HCT116 (cell line): Measurements from ENCODE around the gene MNAT1.

Source experiments
- CBX3 ChIP-seq: IDR thresholded peaks from 2 replicates; pipeline ENCODE4 v1.6.1; 2012; ENCODE audit warnings: low read depth
- ELF1 ChIP-seq: IDR thresholded peaks from 2 replicates; pipeline ENCODE4 v1.6.1; 2012; ENCODE audit warnings: low read depth, borderline replicate concordance
- EZH2 ChIP-seq: fragments of 200-600 bp; sonication (generic); IDR thresholded peaks from 2 replicates; pipeline ENCODE4 v1.6.1; 2017; ENCODE audit warnings: antibody characterized with exemption, mixed run types
- EZH2phosphoT487 ChIP-seq: fragments of 200-600 bp; IDR thresholded peaks from 2 replicates; pipeline ENCODE4 v1.6.1; 2018; ENCODE audit warnings: antibody characterized with exemption, borderline replicate concordance
- JUND ChIP-seq: IDR thresholded peaks from 2 replicates; pipeline ENCODE4 v1.6.1; 2012
- POLR2A ChIP-seq: IDR thresholded peaks from 2 replicates; pipeline ENCODE4 v1.7.0; 2011; ENCODE audit warnings: borderline replicate concordance; ENCODE audit not compliant: insufficient read depth, insufficient read length; ENCODE audit errors: extremely low read depth
- POLR2AphosphoS5 ChIP-seq: IDR thresholded peaks from 2 replicates; pipeline ENCODE4 v1.6.1; 2011; ENCODE audit warnings: mild to moderate bottlenecking, low read depth, low read length, moderate library complexity
- RAD21 ChIP-seq: IDR thresholded peaks from 2 replicates; pipeline ENCODE4 v1.6.1; 2012; ENCODE audit warnings: low read depth, mild to moderate bottlenecking
- SIN3A ChIP-seq: IDR thresholded peaks from 2 replicates; pipeline ENCODE4 v1.6.1; 2012; ENCODE audit warnings: low read depth
- TCF7L2 ChIP-seq: IDR thresholded peaks from 2 replicates; pipeline ENCODE4 v1.7.0; 2011; ENCODE audit warnings: borderline replicate concordance, inconsistent platforms; ENCODE audit not compliant: insufficient read depth, insufficient read length; ENCODE audit errors: extremely low read depth
- YY1 ChIP-seq: IDR thresholded peaks from 2 replicates; pipeline ENCODE4 v1.6.1; 2011; ENCODE audit warnings: low read length, low read depth, moderate library complexity, mild to moderate bottlenecking; ENCODE audit not compliant: insufficient replicate concordance; ENCODE audit errors: extremely low read depth
- ZFX ChIP-seq: fragments of 450-650 bp; IDR thresholded peaks from 2 replicates; pipeline ENCODE4 v1.6.1; 2017
- TF ChIP-seq, protein P1 (sequence below), 3 experiments: fragments of 200-600 bp in 1 of 3; sonication (generic) in 1 of 3; IDR thresholded peaks in 2 of 3; conservative IDR thresholded peaks in 1 of 3; 2 replicates each; pipeline ENCODE4 v1.5.1; 2012 to 2017; ENCODE audit warnings: low read depth in 2 of 3, low read length in 2 of 3, antibody characterized with exemption in 1 of 3, borderline replicate concordance in 1 of 3, control low read depth in 1 of 3, mild to moderate bottlenecking in 1 of 3, mixed read lengths in 1 of 3, mixed run types in 1 of 3, moderate library complexity in 1 of 3; ENCODE audit not compliant: insufficient read depth in 1 of 3
- TF ChIP-seq, protein P2 (sequence below): IDR thresholded peaks from 2 replicates; pipeline ENCODE4 v1.6.1; 2012

DNA sequence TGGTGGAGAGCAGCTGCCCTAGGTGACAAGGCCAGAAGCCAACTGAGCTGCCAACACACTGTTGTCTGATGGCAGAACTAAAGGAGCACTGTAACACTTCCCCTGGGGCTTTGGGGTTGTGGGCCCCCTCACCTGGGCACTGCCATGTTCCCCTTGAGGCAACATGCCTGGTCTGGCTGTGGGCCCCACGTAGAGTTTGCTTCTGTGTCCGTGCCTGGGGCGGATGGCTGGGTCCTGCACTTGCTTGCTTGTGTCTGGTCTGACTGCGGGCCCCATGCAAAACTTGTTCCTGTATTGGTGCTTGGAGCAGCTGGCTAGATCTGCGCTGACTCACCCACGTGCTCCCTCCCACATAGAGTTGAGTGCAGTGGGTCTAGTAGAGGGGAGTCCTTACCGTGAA is 78.4 kb downstream of the MNAT1 start:
- TF ChIP-seq, protein P1, sequence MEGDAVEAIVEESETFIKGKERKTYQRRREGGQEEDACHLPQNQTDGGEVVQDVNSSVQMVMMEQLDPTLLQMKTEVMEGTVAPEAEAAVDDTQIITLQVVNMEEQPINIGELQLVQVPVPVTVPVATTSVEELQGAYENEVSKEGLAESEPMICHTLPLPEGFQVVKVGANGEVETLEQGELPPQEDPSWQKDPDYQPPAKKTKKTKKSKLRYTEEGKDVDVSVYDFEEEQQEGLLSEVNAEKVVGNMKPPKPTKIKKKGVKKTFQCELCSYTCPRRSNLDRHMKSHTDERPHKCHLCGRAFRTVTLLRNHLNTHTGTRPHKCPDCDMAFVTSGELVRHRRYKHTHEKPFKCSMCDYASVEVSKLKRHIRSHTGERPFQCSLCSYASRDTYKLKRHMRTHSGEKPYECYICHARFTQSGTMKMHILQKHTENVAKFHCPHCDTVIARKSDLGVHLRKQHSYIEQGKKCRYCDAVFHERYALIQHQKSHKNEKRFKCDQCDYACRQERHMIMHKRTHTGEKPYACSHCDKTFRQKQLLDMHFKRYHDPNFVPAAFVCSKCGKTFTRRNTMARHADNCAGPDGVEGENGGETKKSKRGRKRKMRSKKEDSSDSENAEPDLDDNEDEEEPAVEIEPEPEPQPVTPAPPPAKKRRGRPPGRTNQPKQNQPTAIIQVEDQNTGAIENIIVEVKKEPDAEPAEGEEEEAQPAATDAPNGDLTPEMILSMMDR (IDR thresholded peaks at IDR 0.05 in 2 of 3, conservative IDR thresholded peaks at IDR 0.05 in 1 of 3; ENCODE audit: borderline replicate concordance in 1 of 3, insufficient read depth in 1 of 3, low read depth in 2 of 3, low read length in 2 of 3), result no peak
- TF ChIP-seq YY1, result no peak
- TF ChIP-seq RAD21, result no peak
- TF ChIP-seq ELF1, result no peak
- TF ChIP-seq, protein P2, sequence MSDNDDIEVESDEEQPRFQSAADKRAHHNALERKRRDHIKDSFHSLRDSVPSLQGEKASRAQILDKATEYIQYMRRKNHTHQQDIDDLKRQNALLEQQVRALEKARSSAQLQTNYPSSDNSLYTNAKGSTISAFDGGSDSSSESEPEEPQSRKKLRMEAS, result no peak
- TF ChIP-seq POLR2A, result no peak
- no peak for TF ChIP-seq CBX3
- no peak for TF ChIP-seq JUND
- TF ChIP-seq POLR2AphosphoS5, result no peak
- TF ChIP-seq EZH2, result no peak
- TF ChIP-seq TCF7L2, result no peak
- no peak for TF ChIP-seq SIN3A
- TF ChIP-seq EZH2phosphoT487, result no peak
- TF ChIP-seq ZFX, result no peak
